Skin of body (tissue), 2 donors: ENCODE measurements around the gene FHIP1A. TPM values are rescaled to one million over a fixed set of nuclear protein-coding genes. Genes with fewer than 3 reads are reported as not detected.

ENCODE experiments used
- DNase-seq: peaks from one replicate; lab custom pipeline; 2025; lab: John Stamatoyannopoulos, UW
- total RNA-seq: library from RNA; depleted of rRNA; stranded (reverse); fragments of >200 nt; gene quantifications from one replicate; pipeline ENCODE4 v1.2.3, GENCODE V29; 2014

Gene FHIP1A
- total RNA-seq, 1 donor from 2014 or later = 30.6 TPM

GRCh38 chr4:151455212-151455611 is 46.2 kb downstream of the FHIP1A start:
- no peak for DNase-seq

- no peak for DNase-seq
Measured at GRCh38 chr4:151458148-151458547, 49.2 kb downstream of the FHIP1A start.

Other genes starting within 250 kb of the FHIP1A start
- gene PRSS48, start 132.0 kb upstream of the FHIP1A start, total RNA-seq = not detected
- 47.8 TPM for gene SH3D19, start 83.6 kb upstream of the FHIP1A start, total RNA-seq